H9 (cell line): ENCODE results near the gene XRN2. TPM values are rescaled to one million over a fixed set of nuclear protein-coding genes. Genes with fewer than 3 reads are reported as not detected.

ENCODE experiments used
- DNase-seq: peaks from one replicate; pipeline ENCODE4 v3.0.0-alpha.2; 2017
- H2AFZ ChIP-seq: one replicate; pipeline ENCODE4 v1.6.1; 2013; ENCODE audit warnings: mild to moderate bottlenecking, low read length, control low read depth, moderate library complexity
- H2AK5ac ChIP-seq: 2 replicates; pipeline ENCODE4 v1.6.1; 2013; ENCODE audit warnings: low read length, control low read depth, mixed read lengths; ENCODE audit not compliant: insufficient read length
- H2BK120ac ChIP-seq: one replicate; pipeline ENCODE4 v1.6.1; 2013; ENCODE audit warnings: low read depth, mild to moderate bottlenecking, low read length, control low read depth, inconsistent platforms; ENCODE audit not compliant: poor library complexity, severe bottlenecking
- H2BK12ac ChIP-seq: 2 replicates; pipeline ENCODE4 v1.6.1; 2013; ENCODE audit warnings: low read length, control low read depth, mixed read lengths, low read depth; ENCODE audit not compliant: insufficient read length
- H2BK15ac ChIP-seq: 2 replicates; pipeline ENCODE4 v1.6.1; 2013; ENCODE audit warnings: low read depth, low read length, control low read depth
- H2BK20ac ChIP-seq: one replicate; pipeline ENCODE4 v1.6.1; 2013; ENCODE audit warnings: low read depth, mild to moderate bottlenecking, low read length, control low read depth, inconsistent platforms; ENCODE audit not compliant: poor library complexity, severe bottlenecking
- H2BK5ac ChIP-seq: 2 replicates; pipeline ENCODE4 v1.6.1; 2013; ENCODE audit warnings: low read length, control low read depth, mixed read lengths; ENCODE audit not compliant: insufficient read length
- H3K14ac ChIP-seq: 2 replicates; pipeline ENCODE4 v1.6.1; 2013; ENCODE audit warnings: low read length, control low read depth; ENCODE audit not compliant: insufficient read depth
- H3K18ac ChIP-seq: 2 replicates; pipeline ENCODE4 v1.6.1; 2013; ENCODE audit warnings: low read depth, mild to moderate bottlenecking, mixed read lengths, low read length, control low read depth; ENCODE audit not compliant: insufficient read length
- H3K23ac ChIP-seq: 2 replicates; pipeline ENCODE4 v1.6.1; 2013; ENCODE audit warnings: low read length, control low read depth, mixed read lengths, low read depth; ENCODE audit not compliant: insufficient read length
- H3K23me2 ChIP-seq: 2 replicates; pipeline ENCODE4 v1.6.1; 2013; ENCODE audit warnings: low read depth, mild to moderate bottlenecking, mixed read lengths, low read length, control low read depth; ENCODE audit not compliant: insufficient read length, poor library complexity, severe bottlenecking
- H3K27ac ChIP-seq: 2 replicates; pipeline ENCODE4 v1.5.1; 2013; ENCODE audit warnings: low read length, control low read depth, mixed read lengths, low read depth; ENCODE audit not compliant: insufficient read length
- H3K27me3 ChIP-seq: 2 replicates; pipeline ENCODE4 v1.6.1; 2013; ENCODE audit warnings: low read length, control low read depth, inconsistent platforms; ENCODE audit not compliant: insufficient read depth
- H3K4ac ChIP-seq: 2 replicates; pipeline ENCODE4 v1.6.1; 2013; ENCODE audit warnings: low read depth, mild to moderate bottlenecking, control low read depth, inconsistent platforms, low read length, moderate library complexity
- H3K4me1 ChIP-seq: 2 replicates; pipeline ENCODE4 v1.6.1; 2013; ENCODE audit warnings: low read length, control low read depth, inconsistent platforms; ENCODE audit not compliant: insufficient read depth
- H3K4me2 ChIP-seq: 2 replicates; pipeline ENCODE4 v1.6.1; 2013; ENCODE audit warnings: low read length, control low read depth, mixed read lengths; ENCODE audit not compliant: insufficient read length, insufficient read depth
- H3K56ac ChIP-seq: 2 replicates; pipeline ENCODE4 v1.6.1; 2013; ENCODE audit warnings: low read depth, mild to moderate bottlenecking, mixed read lengths, low read length, control low read depth; ENCODE audit not compliant: insufficient read length
- H3K79me1 ChIP-seq: 2 replicates; pipeline ENCODE4 v1.6.1; 2013; ENCODE audit warnings: low read depth, mild to moderate bottlenecking, moderate library complexity, low read length, control low read depth, inconsistent platforms; ENCODE audit not compliant: insufficient read depth, poor library complexity, severe bottlenecking
- H3K79me2 ChIP-seq: 2 replicates; pipeline ENCODE4 v1.6.1; 2013; ENCODE audit warnings: low read length, control low read depth, inconsistent platforms; ENCODE audit not compliant: insufficient read depth
- H3K9ac ChIP-seq: 2 replicates; pipeline ENCODE4 v1.6.1; 2013; ENCODE audit warnings: low read length, control low read depth, mixed read lengths; ENCODE audit not compliant: insufficient read length; ENCODE audit errors: extremely low read depth
- H3K9me3 ChIP-seq: one replicate; pipeline ENCODE4 v1.6.1; 2013; ENCODE audit warnings: low read depth, low read length, inconsistent platforms; ENCODE audit not compliant: control insufficient read depth
- H3T11ph ChIP-seq: one replicate; pipeline ENCODE4 v1.6.1; 2013; ENCODE audit warnings: mild to moderate bottlenecking, low read length, control low read depth, inconsistent platforms
- H4K20me1 ChIP-seq: one replicate; pipeline ENCODE4 v1.6.1; 2013; ENCODE audit not compliant: control insufficient read depth, insufficient read length, insufficient read depth
- H4K5ac ChIP-seq: 2 replicates; pipeline ENCODE4 v1.6.1; 2013; ENCODE audit warnings: low read depth, mild to moderate bottlenecking, mixed read lengths, low read length, control low read depth; ENCODE audit not compliant: insufficient read length
- H4K8ac ChIP-seq: replicated peaks from 2 replicates; pipeline ENCODE4 v1.6.1; 2013; ENCODE audit warnings: low read length, control low read depth, mixed read lengths, low read depth; ENCODE audit not compliant: insufficient read length
- H4K91ac ChIP-seq: 2 replicates; pipeline ENCODE4 v1.6.1; 2013; ENCODE audit warnings: low read depth, mild to moderate bottlenecking, moderate library complexity, mixed read lengths, low read length, control low read depth; ENCODE audit not compliant: insufficient read length
- H3K27ac Mint-ChIP-seq, 3 experiments: 2 replicates in 2 of 3; 3 replicates in 1 of 3; pipeline ENCODE4 v1.8.0; 2020 to 2021; ENCODE audit warnings: mixed read lengths in 3 of 3, mild to moderate bottlenecking in 1 of 3, moderate library complexity in 1 of 3
- H3K27me3 Mint-ChIP-seq: 2 replicates; pipeline ENCODE4 v1.8.0; 2021; ENCODE audit warnings: low read depth, mild to moderate bottlenecking, moderate library complexity, mixed read lengths
- H3K36me3 Mint-ChIP-seq, 3 experiments: 2 replicates in 2 of 3; 3 replicates in 1 of 3; pipeline ENCODE4 v1.8.0; 2020 to 2021; ENCODE audit warnings: low read depth in 3 of 3, mixed read lengths in 3 of 3; ENCODE audit not compliant: insufficient read depth in 1 of 3
- H3K4me1 Mint-ChIP-seq, 2 experiments: 2 replicates each; pipeline ENCODE4 v1.8.0; 2020; ENCODE audit warnings: mixed read lengths in 2 of 2
- H3K4me3 Mint-ChIP-seq, 2 experiments: 2 replicates in 1 of 2; 3 replicates in 1 of 2; pipeline ENCODE4 v1.8.0; 2020 to 2021; ENCODE audit warnings: mild to moderate bottlenecking in 2 of 2, mixed read lengths in 2 of 2, moderate library complexity in 1 of 2
- H3K9me3 Mint-ChIP-seq, 2 experiments: 2 replicates in 1 of 2; 3 replicates in 1 of 2; pipeline ENCODE4 v1.8.0; 2020; ENCODE audit warnings: mild to moderate bottlenecking in 2 of 2, mixed read lengths in 2 of 2, moderate library complexity in 1 of 2
- CTCF ChIP-seq: fragments of 200-600 bp; sonication (generic); conservative IDR thresholded peaks from 3 replicates; pipeline ENCODE4 v1.8.0; 2021; ENCODE audit warnings: antibody characterized with exemption, mild to moderate bottlenecking
- WGBS: extraction: QIAGEN DNeasy Blood & Tissue Kit; methylation state at CpG from one replicate; pipeline ENCODE4 v1.1.7; 2013; ENCODE audit warnings: missing lambda C conversion rate, low lambda C conversion rate, mixed read lengths; ENCODE audit not compliant: insufficient read length; ENCODE audit errors: extremely low coverage; 5-methylcytosine and 5-hydroxymethylcytosine counted together
- total RNA-seq: library from RNA; stranded (reverse); gene quantifications from 2 replicates; pipeline ENCODE4 v1.2.1, GENCODE V29; 2021

XRN2 gene
- total RNA-seq, 1 experiment from 2014 or later: 96.7 TPM

GRCh38 chr20:21344961-21345360, 41.8 kb downstream of the XRN2 start:
- TF ChIP-seq CTCF: no peak

More at GRCh38 chr20:21344961-21345360, 41.8 kb downstream of the XRN2 start:
- H3K4me1 ChIP-seq: peaks cover 3% of the 10 kb centered on the region; the same call in 1 of the 2 replicates
- no peaks in the 10 kb centered on the region for H3K79me2 ChIP-seq
- no peaks in the 10 kb centered on the region for H3K9me3 ChIP-seq
- H3K9ac ChIP-seq: no peak overlapping the region
- no peak overlapping the region for H2AFZ ChIP-seq
- no peak overlapping the region for H2BK15ac ChIP-seq
- no peak overlapping the region for H4K91ac ChIP-seq
- H3K56ac ChIP-seq: no peak overlapping the region
- Mint-ChIP-seq H3K4me3 (no peak overlapping the region), H3K36me3 (peaks cover 28 to 78% (median 67%) of the 10 kb centered on the region in 3 experiments; a peak in 6 of 7 replicates), H3K27me3 (no peaks in the 10 kb centered on the region), H3K4me1 (peaks cover 11 to 12% of the 10 kb centered on the region in 2 experiments), H3K27ac (no peak overlapping the region), H3K9me3 (no peaks in the 10 kb centered on the region)
- DNase-seq: no peak
- no peak overlapping the region for H3K14ac ChIP-seq
- no peak overlapping the region for H4K8ac ChIP-seq
- H3K27ac ChIP-seq: no peak overlapping the region
- H2BK12ac ChIP-seq: no peak overlapping the region
- H3K79me1 ChIP-seq: no peaks in the 10 kb centered on the region
- no peak overlapping the region for H3T11ph ChIP-seq
- H4K20me1 ChIP-seq: no peaks in the 10 kb centered on the region
- H3K23me2 ChIP-seq: no peaks in the 10 kb centered on the region
- no peak overlapping the region for H3K23ac ChIP-seq
- no peak overlapping the region for H2BK20ac ChIP-seq
- no CpG with 5 or more reads among the region's 1 CpG for WGBS
- no peak overlapping the region for H3K4ac ChIP-seq
- H4K5ac ChIP-seq: no peak overlapping the region
- H2BK120ac ChIP-seq: no peak overlapping the region
- no peak overlapping the region for H3K4me2 ChIP-seq
- H3K27me3 ChIP-seq: no peaks in the 10 kb centered on the region
- no peak overlapping the region for H2AK5ac ChIP-seq
- no peak overlapping the region for H3K18ac ChIP-seq
- H2BK5ac ChIP-seq: no peak overlapping the region
